A549 (cell line): ENCODE measurements around the gene NOD2. TPM values are rescaled to one million over a fixed set of nuclear protein-coding genes. Genes with fewer than 3 reads are reported as not detected.

Source experiments
- ATAC-seq, 2 experiments: fragments of 200-7000 bp in 1 of 2; fragments of >200 bp in 1 of 2; cut with Nextera tagmentation in 1 of 2; cut with Tn5 transposase in 1 of 2; 3 replicates each; pipeline versions ENCODE4 v1.8.0 to v1.9.1; 2018 to 2020; ENCODE audit warnings: mild to moderate bottlenecking in 1 of 2, moderate library complexity in 1 of 2
- CTCF ChIA-PET: fragments of 300-600 bp; sonication (Branson Sonifier 250); formaldehyde crosslinking; extraction: SDS; loops from one replicate; lab custom pipeline; 2021; ENCODE audit warnings: antibody characterized with exemption, inconsistent platforms; lab: Yijun Ruan, JAX
- POLR2A ChIA-PET: fragments of 350-600 bp; formaldehyde crosslinking; extraction: SDS; loops from one replicate; lab custom pipeline; 2021; ENCODE audit warnings: antibody characterized with exemption, inconsistent platforms; lab: Yijun Ruan, JAX
- DNase-seq, 2 experiments: peaks; one replicate each; pipeline versions ENCODE4 v3.0.0 to v3.0.0-alpha.2; 2011 to 2016; ENCODE audit warnings: low read depth in 1 of 2, low spot score in 1 of 2
- FAIRE-seq: peaks from 2 replicates; lab custom pipeline; 2011; peaks lifted over from hg19 to GRCh38; lab: Jason Lieb, UNC
- H3K27ac ChIP-seq, 2 experiments: fragments of >200 bp; sonication (Bioruptor Twin); formaldehyde crosslinking; 3 replicates each; pipeline ENCODE4 v1.5.1; 2016 to 2017
- H3K4me1 ChIP-seq: fragments of >200 bp; sonication (Bioruptor Twin); formaldehyde crosslinking; 3 replicates; pipeline ENCODE4 v1.6.1; 2016
- H3K4me2 ChIP-seq: fragments of >200 bp; sonication (Bioruptor Twin); formaldehyde crosslinking; 3 replicates; pipeline ENCODE4 v1.6.1; 2016
- H3K4me3 ChIP-seq: fragments of >200 bp; sonication (Bioruptor Twin); formaldehyde crosslinking; 3 replicates; pipeline ENCODE4 v1.5.1; 2016
- H3K9me3 ChIP-seq: fragments of >200 bp; sonication (Bioruptor Twin); formaldehyde crosslinking; 3 replicates; pipeline ENCODE4 v1.6.1; 2016
- BCL3 ChIP-seq: fragments of >200 bp; sonication (Bioruptor Twin); formaldehyde crosslinking; IDR thresholded peaks from 3 replicates; pipeline ENCODE4 v1.6.1; 2016
- BHLHE40 ChIP-seq: IDR thresholded peaks from 2 replicates; pipeline ENCODE4 v1.6.1; 2012; ENCODE audit warnings: low read depth, low read length, inconsistent platforms
- CBX2 ChIP-seq: fragments of 200-600 bp; sonication (generic); IDR thresholded peaks from 2 replicates; pipeline ENCODE4 v1.6.1; 2016; ENCODE audit warnings: low read depth, mild to moderate bottlenecking, borderline replicate concordance
- CEBPB ChIP-seq, 2 experiments: fragments of >200 bp in 1 of 2; sonication (Bioruptor Twin) in 1 of 2; formaldehyde crosslinking in 1 of 2; IDR thresholded peaks; 2 replicates each; pipeline ENCODE4 v1.6.1; 2012 to 2016
- CHD2 ChIP-seq: fragments of 150-350 bp; IDR thresholded peaks from 2 replicates; pipeline ENCODE4 v1.6.1; 2014; ENCODE audit warnings: low read length; ENCODE audit not compliant: partially characterized antibody
- E2F6 ChIP-seq: IDR thresholded peaks from 2 replicates; pipeline ENCODE4 v1.6.1; 2012; ENCODE audit warnings: low read depth, borderline replicate concordance
- EHMT2 ChIP-seq: fragments of 200-600 bp; sonication (generic); IDR thresholded peaks from 2 replicates; pipeline ENCODE4 v1.6.1; 2016; ENCODE audit warnings: antibody characterized with exemption, low read depth, mild to moderate bottlenecking, moderate library complexity
- ESRRA ChIP-seq: fragments of 150-350 bp; IDR thresholded peaks from 2 replicates; pipeline ENCODE4 v1.6.1; 2014; ENCODE audit warnings: mild to moderate bottlenecking, low read length, borderline replicate concordance
- HDAC2 ChIP-seq: fragments of 200-600 bp; sonication (generic); IDR thresholded peaks from 2 replicates; pipeline ENCODE4 v1.6.1; 2016
- HOXA7 ChIP-seq: fragments of 250-450 bp; sonication (Bioruptor Pico); IDR thresholded peaks from 2 replicates; pipeline ENCODE4 v1.5.0; 2020; ENCODE audit warnings: mild to moderate bottlenecking, moderate library complexity
- HOXB13 ChIP-seq: fragments of 250-450 bp; sonication (Bioruptor Pico); IDR thresholded peaks from 2 replicates; pipeline ENCODE4 v1.5.0; 2020; ENCODE audit warnings: low read depth, mild to moderate bottlenecking, moderate library complexity
- HOXB5 ChIP-seq: fragments of 250-450 bp; sonication (Bioruptor Pico); IDR thresholded peaks from 2 replicates; pipeline ENCODE4 v1.5.0; 2020; ENCODE audit warnings: mild to moderate bottlenecking, moderate library complexity
- JUN ChIP-seq, 2 experiments: fragments of >200 bp; sonication (Bioruptor Twin); formaldehyde crosslinking; IDR thresholded peaks; 2 replicates in 1 of 2; 3 replicates in 1 of 2; pipeline ENCODE4 v1.6.1; 2016 to 2017
- KDM1A ChIP-seq: fragments of 200-600 bp; sonication (generic); IDR thresholded peaks from 2 replicates; pipeline ENCODE4 v1.6.1; 2016; ENCODE audit warnings: low read depth, mild to moderate bottlenecking
- MAFK ChIP-seq: fragments of 450-650 bp; IDR thresholded peaks from 2 replicates; pipeline ENCODE4 v1.6.1; 2014; ENCODE audit not compliant: partially characterized antibody
- MAZ ChIP-seq: fragments of 150-350 bp; IDR thresholded peaks from 2 replicates; pipeline ENCODE4 v1.6.1; 2014; ENCODE audit warnings: antibody characterized with exemption, low read depth, low read length, borderline replicate concordance
- MYC ChIP-seq: IDR thresholded peaks from 2 replicates; pipeline ENCODE4 v1.6.1; 2012; ENCODE audit warnings: mild to moderate bottlenecking, inconsistent platforms, low read length, improper control_type of control experiment, borderline replicate concordance
- NPAS2 ChIP-seq: fragments of 250-450 bp; sonication (Bioruptor Pico); IDR thresholded peaks from 2 replicates; pipeline ENCODE4 v1.8.0; 2022; ENCODE audit warnings: mild to moderate bottlenecking, moderate library complexity, borderline replicate concordance
- NR3C1 ChIP-seq: fragments of >200 bp; sonication (Bioruptor Twin); formaldehyde crosslinking; IDR thresholded peaks from 3 replicates; pipeline ENCODE4 v1.6.1; 2017
- PBX3 ChIP-seq: IDR thresholded peaks from 2 replicates; pipeline ENCODE4 v1.6.1; 2012
- PHF8 ChIP-seq: fragments of 200-600 bp; sonication (generic); IDR thresholded peaks from 2 replicates; pipeline ENCODE4 v1.6.1; 2016; ENCODE audit warnings: low read depth, mild to moderate bottlenecking, antibody characterized with exemption, moderate library complexity, borderline replicate concordance
- POLR2AphosphoS2 ChIP-seq: conservative IDR thresholded peaks from 2 replicates; pipeline ENCODE4 v1.6.1; 2012; ENCODE audit warnings: low read length, improper control_type of control experiment, inconsistent platforms
- RARB ChIP-seq: fragments of 250-450 bp; sonication (Bioruptor Pico); IDR thresholded peaks from 2 replicates; pipeline ENCODE4 v1.8.0; 2021; ENCODE audit warnings: mild to moderate bottlenecking, moderate library complexity
- RFX5 ChIP-seq: fragments of 450-650 bp; IDR thresholded peaks from 2 replicates; pipeline ENCODE4 v1.7.1; 2014; ENCODE audit warnings: antibody characterized with exemption, mild to moderate bottlenecking, moderate library complexity
- SMC3 ChIP-seq: fragments of >200 bp; sonication (Bioruptor Twin); formaldehyde crosslinking; IDR thresholded peaks from 3 replicates; pipeline ENCODE4 v1.6.1; 2018; ENCODE audit warnings: inconsistent platforms
- SREBF2 ChIP-seq: fragments of 450-650 bp; IDR thresholded peaks from 2 replicates; pipeline ENCODE4 v1.6.1; 2014; ENCODE audit warnings: mild to moderate bottlenecking, moderate library complexity
- TFCP2L1 ChIP-seq: fragments of 250-450 bp; sonication (Bioruptor Pico); IDR thresholded peaks from 2 replicates; pipeline ENCODE4 v1.5.0; 2021; ENCODE audit warnings: mild to moderate bottlenecking
- TP53 ChIP-seq: fragments of 250-450 bp; sonication (Bioruptor Pico); IDR thresholded peaks from 2 replicates; pipeline ENCODE4 v1.5.0; 2021; ENCODE audit warnings: mild to moderate bottlenecking, moderate library complexity
- ZC3H11A ChIP-seq: fragments of 450-650 bp; IDR thresholded peaks from 2 replicates; pipeline ENCODE4 v1.6.1; 2014; ENCODE audit warnings: antibody characterized with exemption, mild to moderate bottlenecking
- ZNF302 ChIP-seq: fragments of 250-450 bp; sonication (Bioruptor Pico); IDR thresholded peaks from 2 replicates; pipeline ENCODE4 v1.9.0; 2021; ENCODE audit warnings: inconsistent platforms, mild to moderate bottlenecking, moderate library complexity
- ZSCAN20 ChIP-seq: fragments of 250-450 bp; sonication (Bioruptor Pico); IDR thresholded peaks from 2 replicates; pipeline ENCODE4 v1.8.0; 2022; ENCODE audit warnings: mild to moderate bottlenecking, moderate library complexity
- whole genome bisulfite sequencing: methylation state at CpG from one replicate; pipeline ENCODE4 v1.1.6; 2017; ENCODE audit errors: missing lambda C conversion rate; 5-methylcytosine and 5-hydroxymethylcytosine counted together
- polyA plus RNA-seq, 4 experiments: library from polyadenylated mRNA; depleted of rRNA in 3 of 4; stranded (reverse); fragments of >200 nt; fragmentation: RNase III in 1 of 4; extraction: RNeasy Plus Mini Kit Qiagen cat#74134 plus additional on column Dnase treatment in 1 of 4; gene quantifications; 2 replicates in 3 of 4; 3 replicates in 1 of 4; pipeline ENCODE4 v1.2.3, GENCODE V29; 2011 to 2017
- TF ChIP-seq, protein P1 (sequence below): fragments of 450-650 bp; IDR thresholded peaks from 2 replicates; pipeline ENCODE4 v1.6.1; 2014; ENCODE audit warnings: antibody characterized with exemption

The NOD2 gene
- polyA plus RNA-seq, 2 of the 4 experiments (the other 2 are of a cell fraction) = not detected

DNA sequence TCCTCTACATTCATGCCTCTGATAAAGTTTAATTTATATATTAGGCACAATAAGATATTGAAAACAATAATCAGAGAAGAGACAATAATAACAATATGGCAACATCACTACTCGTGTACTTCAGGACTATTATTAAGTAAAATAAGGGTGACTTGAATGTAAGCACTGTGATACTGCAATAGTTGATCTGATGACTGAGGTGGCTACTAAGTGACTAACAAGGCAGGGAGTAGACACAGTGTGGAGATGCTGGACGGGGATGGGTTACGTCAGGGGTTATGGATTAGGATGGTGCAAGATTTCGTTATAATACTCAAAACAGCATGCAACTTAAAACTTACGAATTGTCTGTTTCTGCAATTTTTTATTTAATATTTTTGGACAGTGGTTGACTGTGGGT is 81.0 kb downstream of the NOD2 start:
- no peak for ATAC-seq
- no peak for FAIRE-seq

DNA sequence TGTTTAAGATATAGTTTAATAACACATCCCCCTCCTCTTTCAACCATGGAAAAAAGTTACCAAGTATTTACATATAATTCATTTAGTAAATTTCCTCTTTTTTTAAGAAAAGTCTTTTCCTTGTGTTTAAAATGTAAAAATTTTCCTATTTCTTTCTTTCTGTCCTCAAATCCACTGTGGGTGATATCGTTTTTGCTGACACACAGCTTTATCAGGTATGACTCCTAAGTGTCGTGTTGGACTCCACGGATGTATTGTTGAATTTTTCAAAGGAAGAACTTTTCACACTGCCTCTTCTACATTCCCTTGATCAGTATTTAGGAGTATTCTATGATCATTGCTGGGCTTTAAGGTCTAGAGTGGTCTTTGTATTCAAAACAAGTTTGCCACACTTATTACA is 81.6 kb downstream of the NOD2 start:
- no peaks in the 10 kb centered on the region for H3K4me1 ChIP-seq
- H3K4me2 ChIP-seq = no peak overlapping the region
- DNase-seq = no peak
- TF ChIP-seq MAFK (peak; percentile 48), CHD2 (no peak)
- 68% methylated on average over 3 of the region's 3 CpGs for WGBS
- ChIA-PET POLR2A (no interaction called here), CTCF (interaction anchor here (1.0 kb wide), 1 partner anchor 32 kb away, joined by 3 read pairs; no protein-coding TSS in a partner anchor)
- FAIRE-seq = no peak
- no peaks in the 10 kb centered on the region for H3K9me3 ChIP-seq
- H3K4me3 ChIP-seq = no peak overlapping the region
- ATAC-seq = no peak
- no peak overlapping the region for H3K27ac ChIP-seq

More for the DNA sequence above, 81.0 kb downstream of the NOD2 start:
- H3K4me2 ChIP-seq = no peak overlapping the region
- no peaks in the 10 kb centered on the region for H3K9me3 ChIP-seq
- ChIA-PET POLR2A (no interaction called here), CTCF (interaction anchor here (1.0 kb wide), 1 partner anchor 32 kb away, joined by 3 read pairs; no protein-coding TSS in a partner anchor)
- TF ChIP-seq TP53 (CRISPR knock-in tag) (no peak), POLR2AphosphoS2 (no peak), HOXB5 (no peak), EHMT2 (no peak), ESRRA (no peak), NR3C1 (no peak), MYC (no peak), CEBPB (IDR thresholded peaks at IDR 0.05) (no peak), MAZ (no peak), HOXB13 (no peak), KDM1A (no peak), ZC3H11A (no peak), HDAC2 (no peak), BHLHE40 (no peak), ZSCAN20 (CRISPR knock-in tag) (no peak), HOXA7 (CRISPR knock-in tag) (no peak), JUN (IDR thresholded peaks at IDR 0.05) (no peak), RFX5 (no peak), TFCP2L1 (CRISPR knock-in tag) (no peak)
- TF ChIP-seq, protein P1, sequence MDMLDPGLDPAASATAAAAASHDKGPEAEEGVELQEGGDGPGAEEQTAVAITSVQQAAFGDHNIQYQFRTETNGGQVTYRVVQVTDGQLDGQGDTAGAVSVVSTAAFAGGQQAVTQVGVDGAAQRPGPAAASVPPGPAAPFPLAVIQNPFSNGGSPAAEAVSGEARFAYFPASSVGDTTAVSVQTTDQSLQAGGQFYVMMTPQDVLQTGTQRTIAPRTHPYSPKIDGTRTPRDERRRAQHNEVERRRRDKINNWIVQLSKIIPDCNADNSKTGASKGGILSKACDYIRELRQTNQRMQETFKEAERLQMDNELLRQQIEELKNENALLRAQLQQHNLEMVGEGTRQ = no peak
- 86% methylated on average over 5 of the region's 5 CpGs for WGBS
- H3K4me1 ChIP-seq = no peaks in the 10 kb centered on the region
- no peak for DNase-seq
- no peak overlapping the region for H3K4me3 ChIP-seq
- H3K27ac ChIP-seq = no peak overlapping the region

DNA sequence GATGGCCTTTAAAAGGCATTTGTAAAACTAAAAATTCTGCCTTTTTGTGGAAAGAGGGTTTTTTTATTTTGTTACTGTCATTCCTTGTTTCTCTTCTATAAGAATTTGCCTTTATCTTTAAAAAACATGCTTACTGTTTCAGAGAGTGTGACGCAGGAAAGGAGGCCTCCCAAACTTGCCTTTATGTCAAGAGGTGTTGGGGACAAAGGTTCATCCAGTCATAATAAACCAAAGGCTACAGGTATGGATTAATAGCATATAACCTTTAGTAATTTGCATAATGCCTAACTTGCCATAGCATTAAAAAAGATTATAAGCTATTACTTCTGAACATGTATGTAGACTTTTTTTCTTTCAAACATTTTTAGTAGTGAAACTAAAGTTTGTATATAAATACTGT is 82.6 kb downstream of the NOD2 start:
- TF ChIP-seq BCL3 (no peak), E2F6 (no peak), SMC3 (no peak), ESRRA (no peak), ZC3H11A (no peak), HOXB13 (no peak), RFX5 (no peak), HOXA7 (CRISPR knock-in tag) (no peak), MYC (no peak), CBX2 (no peak), PHF8 (no peak), NPAS2 (CRISPR knock-in tag) (no peak), SREBF2 (no peak), ZNF302 (no peak), PBX3 (no peak), TFCP2L1 (CRISPR knock-in tag) (no peak), RARB (no peak)
- Histone ChIP-seq H3K27ac (no peak overlapping the region), H3K4me1 (no peaks in the 10 kb centered on the region), H3K4me2 (no peak overlapping the region), H3K4me3 (no peak overlapping the region), H3K9me3 (no peaks in the 10 kb centered on the region)
- 85% methylated on average over 1 of the region's 1 CpG for WGBS
- DNase-seq (no peak), ATAC-seq (no peak), FAIRE-seq (no peak)
- POLR2A ChIA-PET = no interaction called here
- CTCF ChIA-PET = interaction anchor here (1.1 kb wide), 1 partner anchor 30 kb away, joined by 4 read pairs; no protein-coding TSS in a partner anchor
